HepG2 (cell line): Measurements from ENCODE around the gene MTUS2.

ENCODE experiments used
- CTCF ChIP-seq: sonication (generic); formaldehyde crosslinking; IDR thresholded peaks from 2 replicates; pipeline ENCODE4 v1.5.0; 2020; ENCODE audit warnings: mild to moderate bottlenecking, missing genetic modification reagents, moderate library complexity
- NCOA5 ChIP-seq: sonication (generic); formaldehyde crosslinking; IDR thresholded peaks from 2 replicates; pipeline ENCODE4 v1.4.0; 2020; ENCODE audit warnings: missing genetic modification reagents
- SALL2 ChIP-seq: sonication (generic); formaldehyde crosslinking; IDR thresholded peaks from 2 replicates; pipeline ENCODE4 v1.8.1; 2023; ENCODE audit warnings: mild to moderate bottlenecking, missing genetic modification reagents, inconsistent platforms
- TAF1 ChIP-seq: sonication (generic); formaldehyde crosslinking; IDR thresholded peaks from 2 replicates; pipeline ENCODE4 v1.4.0; 2020; ENCODE audit warnings: missing genetic modification reagents
- TCF12 ChIP-seq, 2 experiments: fragments of 450-650 bp in 1 of 2; sonication (generic) in 1 of 2; formaldehyde crosslinking in 1 of 2; IDR thresholded peaks; 2 replicates each; pipeline versions ENCODE4 v1.6.1 to v1.8.0; 2017 to 2022; ENCODE audit warnings: antibody characterized with exemption in 1 of 2, mild to moderate bottlenecking in 1 of 2, missing genetic modification reagents in 1 of 2, moderate library complexity in 1 of 2
- ZNF552 ChIP-seq: sonication (generic); formaldehyde crosslinking; IDR thresholded peaks from 2 replicates; pipeline ENCODE4 v1.9.0; 2022; ENCODE audit warnings: missing genetic modification reagents, mild to moderate bottlenecking, borderline replicate concordance

GRCh38 chr13:29532116-29532515 lies 712.0 kb downstream of the MTUS2 start:
- no peak for TF ChIP-seq NCOA5 (CRISPR knock-in tag)
- TF ChIP-seq ZNF552 (CRISPR knock-in tag) = no peak
- no peak for TF ChIP-seq SALL2 (CRISPR knock-in tag)
- TF ChIP-seq TCF12 (IDR thresholded peaks at IDR 0.05) = no peak
- no peak for TF ChIP-seq TCF12 (CRISPR knock-in tag; IDR thresholded peaks at IDR 0.05)
- no peak for TF ChIP-seq TAF1 (CRISPR knock-in tag)
- TF ChIP-seq CTCF (CRISPR knock-in tag) = no peak
